PC-9 (cell line): ENCODE data around the gene SRRM5. TPM values are rescaled to one million over a fixed set of nuclear protein-coding genes. Genes with fewer than 3 reads are reported as not detected.
"Not testable (repeated sequence)": the region's sequence is repeated elsewhere in the genome, so short reads cannot be mapped to it uniquely, and the experiment has no call there.

Experiments used
- BruUV-seq: library from RNA; stranded (reverse); fragments of 400-500 nt; replicated peaks from 2 replicates; lab custom pipeline; 2021; lab: Mats Ljungman, UMichigan
- CTCF ChIA-PET: fragments of 300-600 bp; sonication (Branson Sonifier 250); formaldehyde crosslinking; loops from one replicate; lab custom pipeline; 2022; ENCODE audit warnings: antibody characterized with exemption; lab: Charles Lee
- POLR2A ChIA-PET: fragments of 300-600 bp; sonication (Branson Sonifier 250); formaldehyde crosslinking; loops from one replicate; lab custom pipeline; 2022; ENCODE audit warnings: antibody characterized with exemption; ENCODE audit not compliant: unreplicated experiment; lab: Charles Lee
- DNase-seq, 2 experiments: peaks; one replicate each; pipeline versions ENCODE4 v3.0.0 to v3.0.0-alpha.2; 2015 to 2022; ENCODE audit warnings: mixed read lengths in 1 of 2
- H2AFZ ChIP-seq: fragments of 200-600 bp; sonication (generic); 2 replicates; pipeline ENCODE4 v1.8.1; 2017; ENCODE audit warnings: antibody characterized with exemption
- H3F3A ChIP-seq: fragments of 200-600 bp; sonication (generic); 2 replicates; pipeline ENCODE4 v1.8.1; 2017; ENCODE audit warnings: antibody characterized with exemption, mild to moderate bottlenecking, low read depth; ENCODE audit not compliant: insufficient read depth
- H3K27ac ChIP-seq: fragments of 200-600 bp; sonication (generic); 2 replicates; pipeline ENCODE4 v1.6.1; 2016; ENCODE audit warnings: mixed run types
- H3K27me3 ChIP-seq: fragments of 200-600 bp; sonication (generic); 2 replicates; pipeline ENCODE4 v1.6.1; 2016; ENCODE audit warnings: low read depth, mixed run types; ENCODE audit not compliant: insufficient read depth
- H3K36me3 ChIP-seq: fragments of 200-600 bp; sonication (generic); 2 replicates; pipeline ENCODE4 v1.6.1; 2016; ENCODE audit warnings: low read depth, mixed run types
- H3K4me1 ChIP-seq: fragments of 200-600 bp; sonication (generic); replicated peaks from 2 replicates; pipeline ENCODE4 v1.6.1; 2016; ENCODE audit warnings: mixed run types; ENCODE audit not compliant: insufficient read depth
- H3K4me2 ChIP-seq: fragments of 200-600 bp; sonication (generic); 2 replicates; pipeline ENCODE4 v1.6.1; 2017; ENCODE audit warnings: mixed run types
- H3K4me3 ChIP-seq: fragments of 200-600 bp; sonication (generic); 2 replicates; pipeline ENCODE4 v1.6.1; 2016; ENCODE audit warnings: mixed run types
- H3K79me2 ChIP-seq: fragments of 200-600 bp; sonication (generic); 2 replicates; pipeline ENCODE4 v1.6.1; 2017; ENCODE audit warnings: low read depth, mixed run types
- H3K9me2 ChIP-seq: fragments of 200-600 bp; sonication (generic); 2 replicates; pipeline ENCODE4 v1.8.1; 2017; ENCODE audit warnings: mild to moderate bottlenecking; ENCODE audit not compliant: insufficient read depth
- H3K9me3 ChIP-seq: fragments of 200-600 bp; sonication (generic); 2 replicates; pipeline ENCODE4 v1.8.1; 2016; ENCODE audit warnings: low read depth; ENCODE audit not compliant: insufficient read depth
- H4K20me1 ChIP-seq: fragments of 200-600 bp; sonication (generic); 2 replicates; pipeline ENCODE4 v1.8.1; 2017; ENCODE audit not compliant: insufficient read depth
- CTCF ChIP-seq: fragments of 200-600 bp; sonication (generic); conservative IDR thresholded peaks from 2 replicates; pipeline ENCODE4 v1.6.1; 2017; ENCODE audit warnings: mixed run types, antibody characterized with exemption, mild to moderate bottlenecking, moderate library complexity
- EZH2 ChIP-seq: fragments of 200-600 bp; sonication (generic); IDR thresholded peaks from 2 replicates; pipeline ENCODE4 v1.8.0; 2017; ENCODE audit warnings: antibody characterized with exemption, low read depth
- intact Hi-C: fragments of 100-400 bp; cut with micrococcal nuclease; formaldehyde crosslinking; loops from one replicate; pipeline ENCODE4 v1.10.0; 2022; ENCODE audit not compliant: unreplicated experiment
- total RNA-seq: library from RNA; stranded (reverse); gene quantifications from 2 replicates; pipeline ENCODE4 v1.2.3, GENCODE V29; 2021

SRRM5 gene
- total RNA-seq, 1 experiment from 2014 or later: 0.37 TPM

- H3K27ac ChIP-seq: no peak overlapping the region
- no peaks in the 10 kb centered on the region for H3K36me3 ChIP-seq
- no peak overlapping the region for H3K4me2 ChIP-seq
- no peaks in the 10 kb centered on the region for H3K4me1 ChIP-seq
- no peak overlapping the region for H3K4me3 ChIP-seq
- ChIA-PET CTCF (interaction anchor here (0.6 kb wide), 2 partner anchors 29 to 78 kb away, joined by 3 to 5 read pairs; no protein-coding TSS in a partner anchor), POLR2A (no interaction called here)
- H3K79me2 ChIP-seq: no peaks in the 10 kb centered on the region
- no peaks in the 10 kb centered on the region for H3K9me3 ChIP-seq
- TF ChIP-seq EZH2: no peak
- TF ChIP-seq CTCF: no peak
- no peaks in the 10 kb centered on the region for H3K27me3 ChIP-seq
- DNase-seq: no peak
- 0 out of 2 replicates have a peak, but pooled peaks cover 10% of the 10 kb centered on the region for H3F3A ChIP-seq
- H3K9me2 ChIP-seq: no peaks in the 10 kb centered on the region
- intact Hi-C loops: no loop called here
- H2AFZ ChIP-seq: no peak overlapping the region
- BruUV-seq: no TSS peak
- H4K20me1 ChIP-seq: no peaks in the 10 kb centered on the region
Measured at GRCh38 chr19:43584484-43584883, 27.4 kb upstream of the SRRM5 start.

GRCh38 chr19:43586346-43586745, 25.5 kb upstream of the SRRM5 start:
- intact Hi-C loops: no loop called here
- 0 out of 2 replicates have a peak, but pooled peaks cover 10% of the 10 kb centered on the region for H3F3A ChIP-seq
- no peak overlapping the region for H3K4me2 ChIP-seq
- H3K4me1 ChIP-seq: no peaks in the 10 kb centered on the region
- H3K36me3 ChIP-seq: no peaks in the 10 kb centered on the region
- DNase-seq: no peak
- H3K9me3 ChIP-seq: no peaks in the 10 kb centered on the region
- H3K27me3 ChIP-seq: no peaks in the 10 kb centered on the region
- CTCF ChIA-PET: interaction anchor here (0.6 kb wide), 1 partner anchor 31 kb away, joined by 3 read pairs; no protein-coding TSS in a partner anchor
- no peaks in the 10 kb centered on the region for H3K79me2 ChIP-seq
- POLR2A ChIA-PET: no interaction called here
- H2AFZ ChIP-seq: no peak overlapping the region
- no peak overlapping the region for H3K4me3 ChIP-seq
- H3K27ac ChIP-seq: no peak overlapping the region
- no TSS peak for BruUV-seq
- no peaks in the 10 kb centered on the region for H3K9me2 ChIP-seq
- TF ChIP-seq EZH2: no peak
- TF ChIP-seq CTCF: no peak
- no peaks in the 10 kb centered on the region for H4K20me1 ChIP-seq

- H3K27me3 ChIP-seq, H3K9me3 ChIP-seq, CTCF ChIA-PET, H3K9me2 ChIP-seq, H4K20me1 ChIP-seq, H2AFZ ChIP-seq, DNase-seq, BruUV-seq, H3K4me3 ChIP-seq, H3K4me1 ChIP-seq, H3K27ac ChIP-seq, intact Hi-C loops, H3K36me3 ChIP-seq, H3K79me2 ChIP-seq, H3F3A ChIP-seq, H3K4me2 ChIP-seq: not testable (repeated sequence)
- POLR2A ChIA-PET: interaction anchor here (0.6 kb wide), 1 partner anchor 30 kb away, joined by 7 read pairs; no protein-coding TSS in a partner anchor
Measured at GRCh38 chr19:43587029-43587428, 24.9 kb upstream of the SRRM5 start.

- ChIA-PET POLR2A (interaction anchor here (0.5 kb wide), 1 partner anchor 220 kb away, joined by 5 read pairs; no protein-coding TSS in a partner anchor), CTCF (no interaction called here)
- BruUV-seq: no TSS peak
Measured at GRCh38 chr19:43589277-43589676, 22.6 kb upstream of the SRRM5 start.

More at GRCh38 chr19:43589277-43589676, 22.6 kb upstream of the SRRM5 start:
- Histone ChIP-seq H3K9me2 (no peaks in the 10 kb centered on the region), H3K4me1 (0 out of 2 replicates have a peak, but pooled peaks cover 2% of the 10 kb centered on the region), H3K27ac (no peak overlapping the region), H3F3A (peaks cover 13% of the 10 kb centered on the region; the same call in 1 of the 2 replicates), H3K36me3 (0 out of 2 replicates have a peak, but pooled peaks cover 7% of the 10 kb centered on the region), H3K4me3 (no peak overlapping the region), H3K79me2 (peaks cover 10% of the 10 kb centered on the region), H3K9me3 (no peaks in the 10 kb centered on the region), H3K4me2 (no peak overlapping the region), H3K27me3 (no peaks in the 10 kb centered on the region), H4K20me1 (peaks cover 7% of the 10 kb centered on the region), H2AFZ (no peak overlapping the region)
- intact Hi-C loops: no loop called here
- DNase-seq: no peak
- TF ChIP-seq CTCF: no peak
- no peak for TF ChIP-seq EZH2
